K562 (cell line): ENCODE data around the gene UFC1. TPM values are rescaled to one million over a fixed set of nuclear protein-coding genes. Genes with fewer than 3 reads are reported as not detected.

Experiments used
- CSDE1 ChIP-seq, 2 experiments: fragments of 450-650 bp; IDR thresholded peaks; 2 replicates each; pipeline ENCODE4 v1.6.1; 2016; ENCODE audit warnings: mild to moderate bottlenecking in 1 of 2
- GABPB1 ChIP-seq: sonication (generic); formaldehyde crosslinking; IDR thresholded peaks from 2 replicates; pipeline ENCODE4 v1.8.0; 2022; ENCODE audit warnings: mild to moderate bottlenecking, missing genetic modification reagents
- HCFC1 ChIP-seq: IDR thresholded peaks from 2 replicates; pipeline ENCODE4 v1.6.1; 2012; ENCODE audit warnings: low read depth, low read length, improper control_type of control experiment
- HNRNPLL ChIP-seq: fragments of 200-400 bp; formaldehyde crosslinking; IDR thresholded peaks from 2 replicates; pipeline ENCODE4 v1.6.1; 2017; ENCODE audit warnings: low read length, low read depth, mild to moderate bottlenecking; ENCODE audit not compliant: poor library complexity, severe bottlenecking
- MAFG ChIP-seq: fragments of 450-650 bp; conservative IDR thresholded peaks from 2 replicates; pipeline ENCODE4 v1.6.1; 2016; ENCODE audit warnings: missing genetic modification characterization, missing compliant biosample characterization
- PCBP1 ChIP-seq: fragments of 200-400 bp; formaldehyde crosslinking; IDR thresholded peaks from 2 replicates; pipeline ENCODE4 v1.6.1; 2018; ENCODE audit warnings: mild to moderate bottlenecking, low read depth, low read length; ENCODE audit not compliant: poor library complexity, severe bottlenecking
- PPARD ChIP-seq: fragments of 250-450 bp; sonication (Bioruptor Pico); IDR thresholded peaks from 2 replicates; pipeline ENCODE4 v1.8.0; 2022; ENCODE audit warnings: inconsistent platforms, mild to moderate bottlenecking, moderate library complexity
- SAP30 ChIP-seq: fragments of 200-600 bp; sonication (generic); IDR thresholded peaks from 2 replicates; pipeline ENCODE4 v1.6.1; 2012; ENCODE audit warnings: borderline replicate concordance, low read depth, mild to moderate bottlenecking, moderate library complexity, low read length, control low read depth, inconsistent platforms; ENCODE audit not compliant: insufficient read depth, poor library complexity, severe bottlenecking
- SPI1 ChIP-seq: IDR thresholded peaks from 2 replicates; pipeline ENCODE4 v1.6.1; 2011; ENCODE audit warnings: low read depth, low read length, control low read depth, borderline replicate concordance
- TBP ChIP-seq: optimal IDR thresholded peaks from 2 replicates; pipeline ENCODE3; 2011; ENCODE audit warnings: low read depth, low read length, improper control_type of control experiment
- ZNF124 ChIP-seq: sonication (generic); formaldehyde crosslinking; IDR thresholded peaks from 2 replicates; pipeline ENCODE4 v1.8.1; 2022; ENCODE audit warnings: missing genetic modification reagents
- ZNF146 ChIP-seq: IDR thresholded peaks from one replicate; pipeline ENCODE4 v1.6.1; 2018; ENCODE audit warnings: missing compliant biosample characterization; ENCODE audit not compliant: unreplicated experiment
- ZNF76 ChIP-seq: fragments of 250-450 bp; sonication (Bioruptor Pico); IDR thresholded peaks from 2 replicates; pipeline ENCODE4 v1.4.0; 2020; ENCODE audit warnings: mild to moderate bottlenecking, moderate library complexity, borderline replicate concordance
- polyA plus RNA-seq, 8 experiments: library from polyadenylated mRNA; depleted of rRNA in 4 of 8; stranded (reverse) in 5 of 8; unstranded in 3 of 8; fragments of >200 nt; fragmentation: Nextera tagmentation in 2 of 8; fragmentation: Illumina TruSeq in 1 of 8; extraction: Ambion mirVana in 2 of 8; extraction: Trizol in 1 of 8; gene quantifications; 2 replicates each; pipeline versions ENCODE4 v1.2.1 to v1.2.3, GENCODE V29; 2011 to 2014; ENCODE audit warnings: inconsistent platforms in 1 of 8, missing spikeins in 1 of 8
- total RNA-seq, 7 experiments: library from RNA; depleted of rRNA in 6 of 7; stranded (reverse); fragments of >200 nt in 6 of 7; fragmentation: Illumina TruSeq in 2 of 7; extraction: Trizol in 2 of 7; gene quantifications; 2 replicates each; pipeline versions ENCODE4 v1.2.1 to v1.2.3, GENCODE V29; 2011 to 2021; ENCODE audit warnings: low replicate concordance in 1 of 7
- TF ChIP-seq, protein P1 (sequence below): fragments of 250-450 bp; sonication (Bioruptor Pico); IDR thresholded peaks from 2 replicates; pipeline ENCODE4 v1.4.0; 2020; ENCODE audit warnings: mild to moderate bottlenecking, moderate library complexity
- TF ChIP-seq, protein P2 (sequence below): fragments of 450-650 bp; IDR thresholded peaks from 2 replicates; pipeline ENCODE4 v1.6.1; 2017; ENCODE audit warnings: antibody characterized with exemption, mild to moderate bottlenecking
- TF ChIP-seq, protein P3 (sequence below): sonication (generic); formaldehyde crosslinking; IDR thresholded peaks from 2 replicates; pipeline ENCODE4 v1.8.0; 2022; ENCODE audit warnings: missing genetic modification reagents, mild to moderate bottlenecking, moderate library complexity, borderline replicate concordance

The UFC1 gene
- total and polyA plus RNA-seq, 9 of the 15 experiments (the other 6 are each of a cell fraction or from before 2014, with no cell fraction given), result 92.8 to 220 (median 161) TPM

DNA sequence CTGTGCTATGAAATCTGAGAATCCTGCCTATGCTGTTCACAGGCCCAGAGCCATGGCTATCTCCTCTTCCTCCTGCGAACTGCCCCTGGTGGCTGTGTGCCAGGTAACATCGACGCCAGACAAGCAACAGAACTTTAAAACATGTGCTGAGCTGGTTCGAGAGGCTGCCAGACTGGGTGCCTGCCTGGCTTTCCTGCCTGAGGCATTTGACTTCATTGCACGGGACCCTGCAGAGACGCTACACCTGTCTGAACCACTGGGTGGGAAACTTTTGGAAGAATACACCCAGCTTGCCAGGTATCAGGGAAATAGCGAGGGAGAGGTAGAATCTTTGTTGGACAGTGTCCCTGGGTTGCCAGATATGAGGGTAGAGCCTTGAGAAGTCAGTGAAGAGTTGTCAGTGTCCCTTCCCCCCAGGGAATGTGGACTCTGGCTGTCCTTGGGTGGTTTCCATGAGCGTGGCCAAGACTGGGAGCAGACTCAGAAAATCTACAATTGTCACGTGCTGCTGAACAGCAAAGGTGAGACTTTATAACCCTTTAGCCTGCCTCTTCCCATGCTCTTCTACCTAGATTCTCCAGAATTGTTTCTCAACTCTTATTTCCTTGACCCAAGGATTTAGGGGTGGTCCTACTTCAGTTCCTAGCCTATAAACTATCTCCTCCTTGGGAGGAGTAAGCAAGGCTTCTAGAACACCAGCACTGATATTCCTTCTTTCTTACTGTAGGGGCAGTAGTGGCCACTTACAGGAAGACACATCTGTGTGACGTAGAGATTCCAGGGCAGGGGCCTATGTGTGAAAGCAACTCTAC lies 34.5 kb upstream of the UFC1 start (continued):
- TF ChIP-seq, protein P1, sequence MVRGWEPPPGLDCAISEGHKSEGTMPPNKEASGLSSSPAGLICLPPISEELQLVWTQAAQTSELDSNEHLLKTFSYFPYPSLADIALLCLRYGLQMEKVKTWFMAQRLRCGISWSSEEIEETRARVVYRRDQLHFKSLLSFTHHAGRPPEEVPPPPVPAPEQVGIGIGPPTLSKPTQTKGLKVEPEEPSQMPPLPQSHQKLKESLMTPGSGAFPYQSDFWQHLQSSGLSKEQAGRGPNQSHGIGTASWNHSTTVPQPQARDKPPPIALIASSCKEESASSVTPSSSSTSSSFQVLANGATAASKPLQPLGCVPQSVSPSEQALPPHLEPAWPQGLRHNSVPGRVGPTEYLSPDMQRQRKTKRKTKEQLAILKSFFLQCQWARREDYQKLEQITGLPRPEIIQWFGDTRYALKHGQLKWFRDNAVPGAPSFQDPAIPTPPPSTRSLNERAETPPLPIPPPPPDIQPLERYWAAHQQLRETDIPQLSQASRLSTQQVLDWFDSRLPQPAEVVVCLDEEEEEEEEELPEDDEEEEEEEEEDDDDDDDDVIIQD (CRISPR knock-in tag), result no peak
- TF ChIP-seq SAP30 (no peak), SPI1 (no peak), HCFC1 (no peak), TBP (no peak), ZNF124 (CRISPR knock-in tag) (no peak), ZNF146 (CRISPR knock-in tag) (no peak), HNRNPLL (no peak), PPARD (CRISPR knock-in tag) (no peak), CSDE1 (IDR thresholded peaks at IDR 0.05) (no peak), PCBP1 (no peak), MAFG (tag) (no peak), ZNF76 (no peak), GABPB1 (CRISPR knock-in tag) (peak; percentile 47; the same call in 1 of the 2 replicates)
- TF ChIP-seq, protein P2, sequence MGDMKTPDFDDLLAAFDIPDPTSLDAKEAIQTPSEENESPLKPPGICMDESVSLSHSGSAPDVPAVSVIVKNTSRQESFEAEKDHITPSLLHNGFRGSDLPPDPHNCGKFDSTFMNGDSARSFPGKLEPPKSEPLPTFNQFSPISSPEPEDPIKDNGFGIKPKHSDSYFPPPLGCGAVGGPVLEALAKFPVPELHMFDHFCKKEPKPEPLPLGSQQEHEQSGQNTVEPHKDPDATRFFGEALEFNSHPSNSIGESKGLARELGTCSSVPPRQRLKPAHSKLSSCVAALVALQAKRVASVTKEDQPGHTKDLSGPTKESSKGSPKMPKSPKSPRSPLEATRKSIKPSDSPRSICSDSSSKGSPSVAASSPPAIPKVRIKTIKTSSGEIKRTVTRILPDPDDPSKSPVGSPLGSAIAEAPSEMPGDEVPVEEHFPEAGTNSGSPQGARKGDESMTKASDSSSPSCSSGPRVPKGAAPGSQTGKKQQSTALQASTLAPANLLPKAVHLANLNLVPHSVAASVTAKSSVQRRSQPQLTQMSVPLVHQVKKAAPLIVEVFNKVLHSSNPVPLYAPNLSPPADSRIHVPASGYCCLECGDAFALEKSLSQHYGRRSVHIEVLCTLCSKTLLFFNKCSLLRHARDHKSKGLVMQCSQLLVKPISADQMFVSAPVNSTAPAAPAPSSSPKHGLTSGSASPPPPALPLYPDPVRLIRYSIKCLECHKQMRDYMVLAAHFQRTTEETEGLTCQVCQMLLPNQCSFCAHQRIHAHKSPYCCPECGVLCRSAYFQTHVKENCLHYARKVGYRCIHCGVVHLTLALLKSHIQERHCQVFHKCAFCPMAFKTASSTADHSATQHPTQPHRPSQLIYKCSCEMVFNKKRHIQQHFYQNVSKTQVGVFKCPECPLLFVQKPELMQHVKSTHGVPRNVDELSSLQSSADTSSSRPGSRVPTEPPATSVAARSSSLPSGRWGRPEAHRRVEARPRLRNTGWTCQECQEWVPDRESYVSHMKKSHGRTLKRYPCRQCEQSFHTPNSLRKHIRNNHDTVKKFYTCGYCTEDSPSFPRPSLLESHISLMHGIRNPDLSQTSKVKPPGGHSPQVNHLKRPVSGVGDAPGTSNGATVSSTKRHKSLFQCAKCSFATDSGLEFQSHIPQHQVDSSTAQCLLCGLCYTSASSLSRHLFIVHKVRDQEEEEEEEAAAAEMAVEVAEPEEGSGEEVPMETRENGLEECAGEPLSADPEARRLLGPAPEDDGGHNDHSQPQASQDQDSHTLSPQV, result peak; percentile 60
- TF ChIP-seq, protein P3, sequence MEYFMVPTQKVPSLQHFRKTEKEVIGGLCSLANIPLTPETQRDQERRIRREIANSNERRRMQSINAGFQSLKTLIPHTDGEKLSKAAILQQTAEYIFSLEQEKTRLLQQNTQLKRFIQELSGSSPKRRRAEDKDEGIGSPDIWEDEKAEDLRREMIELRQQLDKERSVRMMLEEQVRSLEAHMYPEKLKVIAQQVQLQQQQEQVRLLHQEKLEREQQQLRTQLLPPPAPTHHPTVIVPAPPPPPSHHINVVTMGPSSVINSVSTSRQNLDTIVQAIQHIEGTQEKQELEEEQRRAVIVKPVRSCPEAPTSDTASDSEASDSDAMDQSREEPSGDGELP (CRISPR knock-in tag), result no peak
